Left cardiac atrium (tissue), 4 donors: ENCODE results near the gene REXO1. TPM values are rescaled to one million over a fixed set of nuclear protein-coding genes. Genes with fewer than 3 reads are reported as not detected.
A peak's percentile ranks its signal among the peaks of the same experiment; 100 is the strongest.
"Not testable (repeated sequence)": the region's sequence is repeated elsewhere in the genome, so short reads cannot be mapped to it uniquely, and the experiment has no call there.

ENCODE experiments used
- ATAC-seq, 2 donors: fragments of 200-7000 bp; cut with Tn5 transposase; one replicate each; pipeline ENCODE4 v1.9.1; 2020; ENCODE audit warnings: mild to moderate bottlenecking in 2 of 2, moderate library complexity in 2 of 2
- DNase-seq: peaks from one replicate; pipeline ENCODE4 v3.0.0-alpha.2; 2020
- intact Hi-C, 2 donors: fragments of 100-400 bp; cut with DNase I; formaldehyde crosslinking; loops; one replicate each; pipeline versions ENCODE4 v1.14.1 to v1.15.1; 2022 to 2023
- long read RNA-seq: library from polyadenylated mRNA; unstranded; transcript quantifications from one replicate; pipeline ENCODE4 v2.0.0, GENCODE V29; 2021
- total RNA-seq, 2 donors: library from RNA; stranded (reverse); fragmentation: NEBNext Ultra II Directional; extraction: Animal tissue kit (Norgen Biotek cat#: 25700); gene quantifications; one replicate each; pipeline ENCODE4 v1.2.1, GENCODE V29; 2021
- donor health status: DM: no; HTN: yes; CAD: no.
- donor health status: DM: no; HTN: yes; CAD: no; lungs with severe emphysema.
- donor health status: DM: yes; HTN: yes; CAD: no.
- donor health status: Dilated cardiomyopathy.

The REXO1 gene
- 10 to 100 TPM; 14.8 to 22.3 TPM for total RNA-seq
- long read RNA-seq: 0 reads

GRCh38 chr19:1848399-1849131, at the start of gene REXO1:
Gene REXO1, minus strand, starts transcription at chr19:1848483. Its CDS starts 125 bp downstream, at chr19:1848358.
- ATAC-seq (peak; percentile 81 to 91), DNase-seq (peak; percentile 94)
- intact Hi-C loops: no loop called here

GRCh38 chr19:1896508-1896907, 48.2 kb upstream of the REXO1 start:
- intact Hi-C loops: no loop called here
- no peak for ATAC-seq
- DNase-seq: no peak

GRCh38 chr19:1893791-1894190, 45.5 kb upstream of the REXO1 start:
- ATAC-seq (no peak), DNase-seq (no peak)
- intact Hi-C loops: no loop called here

- intact Hi-C loops: no loop called here
- ATAC-seq (no peak), DNase-seq (no peak)
These were observed 41.6 kb upstream of the REXO1 start for GRCh38 chr19:1889907-1890306.

- intact Hi-C loops: no loop called here
- ATAC-seq (no peak), DNase-seq (no peak)
These were observed 40.1 kb upstream of the REXO1 start for GRCh38 chr19:1888385-1888784.

GRCh38 chr19:1886360-1886759, 38.1 kb upstream of the REXO1 start:
- ATAC-seq, intact Hi-C loops, DNase-seq: not testable (repeated sequence)

GRCh38 chr19:1885398-1886119, 37.3 kb upstream of the REXO1 start, which contains the start of gene ABHD17A:
Gene ABHD17A, minus strand, starts transcription at chr19:1885496. Its CDS starts 3,930 bp downstream, at chr19:1881566.
- DNase-seq (peak; percentile 95), ATAC-seq (peak; percentile 95 to 97)
- intact Hi-C loops: not testable (repeated sequence)

GRCh38 chr19:1884719-1885334, 36.5 kb upstream of the REXO1 start:
- no peak for DNase-seq
- intact Hi-C loops: no loop called here

GRCh38 chr19:1884291-1884718, 36.0 kb upstream of the REXO1 start:
- DNase-seq (no peak), ATAC-seq (no peak)
- intact Hi-C loops: no loop called here

More at GRCh38 chr19:1884719-1885334, 36.5 kb upstream of the REXO1 start:
- peak in 1 of 2 donors; percentile 6 for ATAC-seq

- ATAC-seq (no peak), DNase-seq (no peak)
- intact Hi-C loops: no loop called here
These were observed 35.5 kb upstream of the REXO1 start for GRCh38 chr19:1883784-1884183.

- DNase-seq (no peak), ATAC-seq (no peak)
- intact Hi-C loops: no loop called here
These were observed 34.8 kb upstream of the REXO1 start for GRCh38 chr19:1882786-1883692.

- DNase-seq (no peak), ATAC-seq (no peak)
- intact Hi-C loops: no loop called here
These were observed 34.0 kb upstream of the REXO1 start for GRCh38 chr19:1882089-1882785.

- ATAC-seq, intact Hi-C loops, DNase-seq: not testable (repeated sequence)
These were observed 33.3 kb upstream of the REXO1 start for GRCh38 chr19:1881393-1882088.

GRCh38 chr19:1880611-1881392, 32.5 kb upstream of the REXO1 start:
- intact Hi-C loops: no loop called here
- ATAC-seq (no peak), DNase-seq (no peak)

GRCh38 chr19:1879982-1880381, 31.7 kb upstream of the REXO1 start:
- DNase-seq, intact Hi-C loops, ATAC-seq: not testable (repeated sequence)

GRCh38 chr19:1878583-1878982, 30.3 kb upstream of the REXO1 start:
- DNase-seq, intact Hi-C loops, ATAC-seq: not testable (repeated sequence)

GRCh38 chr19:1877280-1877660, 29.0 kb upstream of the REXO1 start:
- ATAC-seq, DNase-seq, intact Hi-C loops: not testable (repeated sequence)
